ENCODE results near the gene CIZ1. TPM values are rescaled to one million over a fixed set of nuclear protein-coding genes. Genes with fewer than 3 reads are reported as not detected.
A peak's percentile ranks its signal among the peaks of the same experiment; 100 is the strongest.

The CIZ1 gene
- total RNA-seq, 1 experiment from 2014 or later, result 82.9 TPM

DNA sequence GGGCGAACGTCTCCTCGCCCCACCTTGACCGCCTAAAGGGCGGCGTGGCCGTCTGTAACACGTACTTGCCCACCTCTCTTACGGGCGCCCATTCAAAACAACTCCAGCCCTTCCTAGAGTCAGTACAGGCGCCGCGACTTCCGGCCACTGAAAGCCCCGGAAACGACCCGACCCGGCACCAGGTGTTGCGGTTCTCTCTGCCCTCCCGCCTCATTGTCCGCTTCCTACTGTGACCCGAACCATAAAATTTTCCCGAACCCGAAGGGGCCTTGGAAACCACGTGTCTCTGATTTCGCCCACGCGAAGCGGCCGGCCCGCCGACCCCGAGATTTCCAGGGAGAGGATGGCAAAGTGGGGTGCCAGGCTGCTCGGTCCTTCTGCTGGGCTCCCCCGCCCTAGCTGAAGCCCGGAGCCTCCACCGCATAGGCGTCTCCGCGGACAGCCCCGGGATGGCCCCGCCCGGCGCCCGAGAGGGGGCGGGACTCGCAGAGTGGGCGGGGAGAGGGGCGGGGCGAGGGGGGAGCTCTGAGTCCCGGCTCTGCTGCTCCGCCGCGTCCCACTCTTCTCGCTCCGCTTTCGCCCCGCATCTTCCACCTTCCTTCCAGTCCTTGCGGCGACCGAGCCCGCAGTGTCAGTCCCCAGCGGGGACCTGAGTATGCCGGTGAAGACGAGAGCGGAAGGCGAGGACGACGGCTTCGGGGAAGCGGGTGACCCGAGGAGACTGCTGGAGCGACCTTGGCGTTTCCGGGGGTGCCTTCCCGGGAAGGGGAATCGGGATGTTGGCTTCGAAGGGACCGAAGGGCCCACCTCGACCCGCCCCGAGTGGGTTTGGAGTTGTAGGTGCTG is 63.2 kb downstream of the CIZ1 start:
- DNase-seq (ENCODE audit: low read depth), result peak; percentile 85

GRCh38 chr9:128127568-128127989 is 63.8 kb downstream of the CIZ1 start, which contains the start of gene PTGES2:
PTGES2 (minus strand) TSS chr9:128127729; CDS start chr9:128127717, 12 bp downstream.
- DNase-seq (ENCODE audit: low read depth), result peak; percentile 76

DNA sequence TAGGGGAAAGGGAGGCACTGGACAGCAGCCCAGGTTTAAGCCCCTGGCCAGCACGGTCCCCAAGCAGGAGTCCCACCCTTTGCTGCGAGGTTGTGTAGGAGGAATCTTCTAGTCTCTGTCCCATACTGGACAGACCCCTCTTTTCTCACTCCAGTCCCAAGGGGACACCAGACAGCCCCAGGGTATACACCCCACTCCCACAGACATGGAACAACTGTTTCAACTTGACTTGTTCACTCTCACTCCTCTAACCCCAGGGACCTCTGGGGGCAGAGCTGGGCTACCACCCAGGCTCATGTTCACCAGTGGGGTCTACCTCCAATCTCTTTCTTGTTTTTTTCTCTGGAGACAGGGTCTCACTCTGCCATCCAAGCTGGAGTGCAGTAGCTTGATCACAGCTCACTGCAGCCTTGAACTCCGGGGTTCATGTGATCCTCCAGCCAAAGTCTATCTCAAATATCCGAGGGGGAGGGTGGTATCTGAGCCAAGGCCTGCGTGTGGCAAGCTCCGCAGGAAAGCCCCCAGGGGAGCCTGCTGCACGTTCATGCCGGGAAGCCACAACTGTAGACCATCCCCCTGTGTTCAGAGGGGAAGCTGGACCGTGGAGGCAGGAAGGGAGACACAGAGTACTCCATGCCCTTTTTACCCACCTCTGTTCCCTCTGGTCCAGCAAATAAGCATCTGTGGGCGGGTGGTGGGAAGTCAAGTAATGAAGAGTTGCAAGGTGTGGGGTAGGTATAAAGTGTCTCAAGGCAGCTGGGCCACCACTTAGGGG is 65.6 kb downstream of the CIZ1 start:
- no peak for DNase-seq (ENCODE audit: low read depth)

DNA sequence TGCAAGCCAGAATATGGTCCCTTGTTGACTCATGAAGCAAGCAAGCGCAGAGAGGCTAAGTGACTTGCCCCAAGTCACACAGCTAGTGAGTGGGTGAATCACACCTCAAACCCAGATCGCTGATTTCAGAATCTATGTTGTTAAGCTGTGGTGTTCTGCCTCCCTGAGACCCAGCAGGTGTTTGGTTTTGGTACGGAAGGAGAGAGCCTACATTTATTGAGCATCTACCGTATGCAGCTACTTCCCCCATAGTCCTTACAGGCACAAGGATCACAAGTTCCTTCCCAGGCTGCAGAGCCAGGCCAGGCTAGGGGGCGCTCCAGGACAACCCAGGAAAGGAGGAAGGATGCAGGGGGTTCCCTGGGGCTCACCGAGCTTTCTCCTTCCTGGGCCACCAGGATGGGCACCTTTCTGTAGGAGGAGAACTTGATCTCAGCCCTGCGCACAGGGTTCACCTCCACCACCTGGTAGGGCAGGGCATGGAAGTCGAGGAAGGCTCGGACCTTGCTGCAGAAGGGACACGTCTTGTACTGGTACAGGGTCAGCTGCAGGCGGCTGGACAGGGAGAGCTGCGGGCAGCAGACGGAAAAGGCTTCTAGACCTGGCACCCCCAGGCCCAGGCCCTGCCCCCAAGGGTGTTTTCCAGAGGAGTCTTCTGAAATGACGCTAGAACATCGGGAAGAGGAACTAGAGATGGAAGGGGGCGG is 66.3 kb downstream of the CIZ1 start:
- DNase-seq (ENCODE audit: low read depth), result peak; percentile 55

GRCh38 chr9:128124451-128124850 is 66.9 kb downstream of the CIZ1 start:
- no peak for DNase-seq (ENCODE audit: low read depth)

DNA sequence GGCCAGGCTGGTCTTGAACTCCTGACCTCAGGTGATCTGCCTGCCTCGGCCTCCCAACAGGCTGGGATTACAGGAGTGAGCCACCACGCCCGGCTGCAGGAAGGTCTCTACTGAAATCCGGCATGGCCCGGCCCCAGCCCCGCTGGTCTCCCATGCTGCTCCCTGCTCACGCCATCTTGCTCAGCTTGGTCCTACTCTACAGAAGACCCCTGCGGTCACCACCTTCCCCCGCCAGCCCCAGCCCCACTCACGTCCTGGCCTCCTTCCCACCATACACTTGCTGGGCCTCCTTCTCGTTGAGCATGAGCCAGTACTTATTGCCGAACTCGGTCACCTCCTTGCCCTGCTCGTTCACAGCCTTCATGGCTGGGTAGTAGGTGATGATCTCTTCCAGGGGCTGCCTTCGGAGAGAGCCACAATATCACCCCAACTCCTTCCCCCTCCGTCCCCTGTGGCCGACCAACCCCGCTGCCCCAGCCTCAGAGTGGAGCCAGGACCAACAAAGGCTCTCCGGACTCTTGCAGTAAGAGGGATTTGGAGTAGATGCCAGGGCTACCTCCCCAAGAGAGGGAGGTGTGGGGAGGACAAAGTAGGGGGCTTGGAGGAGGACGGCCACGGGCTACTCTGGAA is 67.8 kb downstream of the CIZ1 start:
- no peak for DNase-seq (ENCODE audit: low read depth)

- DNase-seq (ENCODE audit: low read depth), result no peak
These were observed 68.6 kb downstream of the CIZ1 start for GRCh38 chr9:128122809-128123175.

- no peak for DNase-seq (ENCODE audit: low read depth)
These were observed 69.2 kb downstream of the CIZ1 start for GRCh38 chr9:128121924-128122808.

GRCh38 chr9:128121466-128121810 is 69.9 kb downstream of the CIZ1 start:
- DNase-seq (ENCODE audit: low read depth), result no peak

DNA sequence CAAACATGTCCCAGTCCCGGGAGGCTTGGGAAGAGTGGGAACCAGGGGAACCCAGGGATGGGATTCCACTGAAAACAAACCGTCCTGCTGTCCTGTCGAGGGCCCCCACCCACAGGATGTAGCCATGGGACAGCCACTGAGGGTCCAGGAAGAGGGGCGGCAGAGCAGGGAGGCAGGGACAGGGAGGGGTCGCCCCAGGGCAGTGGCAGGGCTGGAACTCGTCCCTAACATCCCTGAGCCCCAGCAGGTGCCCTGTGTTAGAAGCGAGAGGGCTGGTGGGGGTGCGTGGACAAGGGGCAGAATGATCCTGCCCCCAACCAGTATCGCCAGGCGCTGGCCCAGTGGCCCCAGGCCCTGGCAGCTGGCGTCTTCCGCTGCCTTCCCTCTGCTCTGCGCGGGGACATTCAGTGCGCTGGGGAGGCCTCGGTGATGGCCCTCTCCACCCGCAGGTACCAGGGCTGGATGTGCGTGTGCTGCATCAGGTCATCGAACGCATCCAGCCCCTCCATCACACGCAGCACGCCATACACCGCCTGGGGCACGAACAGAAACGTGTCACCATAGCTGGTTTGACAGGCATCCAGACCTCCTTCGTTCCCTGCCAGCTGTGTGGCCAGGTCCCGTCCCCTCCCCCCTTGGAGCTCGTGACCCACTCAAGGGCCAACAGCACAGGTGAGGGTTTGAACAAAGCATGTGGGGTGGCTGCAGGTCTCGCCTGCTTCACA is 70.5 kb downstream of the CIZ1 start:
- no peak for DNase-seq (ENCODE audit: low read depth)

GRCh38 chr9:128120061-128120740 is 71.2 kb downstream of the CIZ1 start:
- no peak for DNase-seq (ENCODE audit: low read depth)

- DNase-seq (ENCODE audit: low read depth), result no peak
These were observed 72.3 kb downstream of the CIZ1 start for GRCh38 chr9:128118971-128119665.

- DNase-seq (ENCODE audit: low read depth), result no peak
These were observed 72.9 kb downstream of the CIZ1 start for GRCh38 chr9:128118472-128118857.

DNA sequence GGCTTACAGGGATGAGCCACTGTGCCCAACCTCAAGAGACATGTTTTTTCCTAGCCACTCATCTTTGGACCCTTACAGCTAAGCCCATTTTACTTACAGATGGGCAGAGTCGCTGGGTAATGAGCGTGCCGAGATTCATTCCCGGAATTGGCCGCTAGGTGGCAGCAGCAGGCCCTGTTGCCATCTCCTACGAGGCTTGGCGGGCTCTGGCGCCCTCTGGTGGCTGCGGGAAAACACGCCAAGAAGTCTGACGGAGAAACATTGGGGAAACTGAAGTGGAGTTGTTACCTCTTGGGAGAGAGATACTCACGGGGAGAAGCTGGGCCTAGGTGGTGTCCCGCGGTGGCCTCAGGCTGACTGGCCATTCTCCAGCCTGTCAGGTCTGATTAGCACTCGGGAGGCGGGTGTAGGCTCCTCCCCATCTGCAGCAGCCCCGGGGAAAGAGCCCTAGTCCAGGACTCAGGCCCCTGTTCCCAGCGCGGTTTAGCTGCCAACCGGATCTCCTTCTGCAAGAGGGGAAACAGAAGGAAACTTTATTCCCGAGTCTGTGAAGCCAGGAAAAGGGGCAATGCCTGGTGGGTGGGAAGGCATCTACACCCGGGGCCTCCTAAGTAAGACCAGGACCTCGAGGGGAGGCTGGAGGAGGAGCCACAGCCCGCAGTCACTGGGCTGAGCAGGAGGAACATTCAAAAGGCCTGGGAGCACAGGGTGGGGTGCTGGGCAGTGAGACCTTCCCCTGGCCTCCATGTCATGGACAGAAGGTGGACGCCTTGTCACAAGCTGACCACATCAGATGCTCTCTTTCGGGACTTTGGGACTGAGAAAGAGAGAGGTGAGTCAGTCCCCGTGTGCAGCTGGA is 73.5 kb downstream of the CIZ1 start:
- DNase-seq (ENCODE audit: low read depth), result peak; percentile 85

GRCh38 chr9:128116104-128117083 is 75.0 kb downstream of the CIZ1 start:
- no peak for DNase-seq (ENCODE audit: low read depth)

All from HT1080 (cell line).